Stimulated activated CD4-positive, alpha-beta T cell treated with anti-CD3 and anti-CD28 coated beads, Interleukin-15, amount 100 ng/mL, for 48 hours (primary cell): ENCODE results near the gene DEFB128.
"Not testable (repeated sequence)": the region's sequence is repeated elsewhere in the genome, so short reads cannot be mapped to it uniquely, and the experiment has no call there.

ENCODE experiments used
- DNase-seq, 2 donors: peaks; one replicate each; pipeline ENCODE4 v3.0.0-alpha.2; 2020; ENCODE audit warnings: low read depth in 2 of 2

DEFB128 gene

GRCh38 chr20:189611-190010 is at the start of gene DEFB128:
Gene DEFB128, minus strand, starts transcription at chr20:189711. Its CDS starts 88 bp downstream, at chr20:189623.
- DNase-seq, result no peak

GRCh38 chr20:237929-238328 is 48.4 kb upstream of the DEFB128 start:
- no peak for DNase-seq

DNA sequence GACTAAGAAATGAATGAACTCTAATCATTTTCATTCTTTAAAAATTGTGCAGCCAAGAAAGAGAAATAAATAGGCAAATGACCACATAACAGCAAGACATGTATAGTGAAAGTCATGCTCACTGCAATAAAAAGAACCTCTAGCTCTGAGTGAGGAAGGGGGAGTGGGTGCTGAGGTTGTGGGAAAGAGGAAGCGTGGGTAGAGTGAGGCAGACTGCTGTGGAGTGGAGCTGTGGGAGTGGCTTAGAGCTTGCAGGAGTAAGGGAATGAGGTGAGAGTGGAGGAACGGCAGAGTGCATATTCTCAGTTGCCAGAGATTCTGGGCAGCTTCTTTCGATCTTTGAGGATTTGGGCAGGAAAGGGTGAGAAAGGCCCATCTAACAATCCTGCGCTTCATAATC is 48.0 kb upstream of the DEFB128 start:
- DNase-seq, result peak in 1 of 2 donors; percentile 17

DNA sequence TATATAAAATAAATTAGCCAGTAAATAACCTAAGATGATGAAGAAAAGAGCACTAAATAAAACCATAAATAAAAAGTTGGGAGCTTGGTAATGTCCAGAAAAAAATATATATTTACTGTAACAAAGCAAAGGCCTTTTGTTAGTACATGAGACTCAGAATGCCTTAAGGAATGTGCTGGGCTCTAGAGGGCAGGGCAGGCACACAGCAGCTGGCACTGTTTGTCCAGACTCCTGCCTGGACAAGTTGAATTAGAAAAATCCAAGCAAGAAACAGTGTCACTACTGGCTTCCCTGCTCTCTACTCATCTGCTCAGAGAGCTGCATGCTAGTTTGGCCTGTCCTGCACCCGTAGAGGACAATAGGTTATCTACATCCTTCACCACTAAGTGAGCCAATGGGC is 46.4 kb upstream of the DEFB128 start:
- DNase-seq, result no peak

DNA sequence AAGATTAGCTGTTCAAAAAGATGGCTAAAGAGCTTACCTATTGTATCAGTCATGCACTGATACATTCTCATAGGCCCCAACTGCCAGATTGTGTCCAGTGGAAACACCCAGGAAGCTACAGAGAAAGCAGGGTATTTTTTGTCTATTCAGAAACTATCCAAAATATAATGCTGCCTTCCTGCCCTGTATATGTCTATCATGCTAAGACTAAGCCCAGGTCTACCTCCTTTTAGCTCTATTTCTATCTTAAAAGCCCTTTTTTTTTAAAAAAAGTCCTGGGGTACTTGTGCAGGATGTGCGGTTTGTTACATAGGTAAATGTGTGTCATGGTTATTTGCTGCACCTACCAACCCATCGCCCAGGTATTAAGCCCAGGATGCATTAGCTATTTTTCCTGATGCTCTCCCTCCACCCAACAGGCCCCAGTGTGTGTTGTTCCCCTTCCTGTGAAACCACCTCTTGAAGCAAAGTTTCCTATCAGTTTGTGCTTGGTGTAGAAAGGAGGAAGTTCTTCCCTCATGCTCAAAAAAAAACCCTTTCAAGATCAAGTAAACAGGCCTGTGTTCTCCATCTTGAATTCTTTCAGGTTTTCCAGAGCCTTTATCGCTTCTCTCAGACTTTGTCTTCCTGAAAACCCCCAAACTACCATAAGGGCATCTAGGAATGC is 38.1 kb upstream of the DEFB128 start:
- no peak for DNase-seq

- DNase-seq, result no peak
These were observed 37.4 kb upstream of the DEFB128 start, which contains the start of gene DEFB129 for GRCh38 chr20:226958-227357. Gene DEFB129, plus strand, starts transcription at chr20:227258. Its CDS starts 31 bp downstream, at chr20:227289.

- DNase-seq, result not testable (repeated sequence)
These were observed 36.4 kb upstream of the DEFB128 start for GRCh38 chr20:225879-226278.

DNA sequence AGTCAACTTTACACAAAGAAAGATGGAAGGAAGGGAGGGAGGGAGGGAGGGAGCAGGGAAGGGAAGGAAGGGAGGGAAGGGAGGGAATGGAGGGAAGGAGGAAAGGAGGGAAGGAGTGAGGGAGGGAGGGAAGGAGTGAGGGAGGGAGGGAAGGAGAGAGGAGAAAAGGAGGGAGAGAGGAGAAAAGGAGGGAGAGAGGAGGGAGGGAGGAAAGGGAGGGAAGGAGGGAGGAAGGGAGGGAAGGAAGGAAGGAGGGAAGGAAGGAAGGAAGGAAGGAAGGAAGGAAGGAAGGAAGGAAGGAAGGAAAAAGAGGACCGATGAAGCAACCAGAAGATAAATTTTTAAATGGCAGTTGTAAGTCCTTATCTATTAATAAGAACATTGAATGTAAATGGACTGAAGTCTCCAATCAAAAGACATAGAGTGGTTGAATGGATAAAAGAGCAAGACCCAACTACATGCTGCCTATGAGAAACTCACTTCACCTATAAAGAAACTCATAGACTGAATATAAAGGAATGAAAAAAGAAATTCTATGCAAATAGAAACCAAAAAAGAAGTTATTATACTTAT is 31.8 kb upstream of the DEFB128 start:
- no peak for DNase-seq

- DNase-seq, result no peak
These were observed 30.0 kb upstream of the DEFB128 start for GRCh38 chr20:219290-220115.

GRCh38 chr20:217266-217665 is 27.8 kb upstream of the DEFB128 start:
- DNase-seq, result no peak

GRCh38 chr20:215796-216195 is 26.3 kb upstream of the DEFB128 start:
- no peak for DNase-seq

DNA sequence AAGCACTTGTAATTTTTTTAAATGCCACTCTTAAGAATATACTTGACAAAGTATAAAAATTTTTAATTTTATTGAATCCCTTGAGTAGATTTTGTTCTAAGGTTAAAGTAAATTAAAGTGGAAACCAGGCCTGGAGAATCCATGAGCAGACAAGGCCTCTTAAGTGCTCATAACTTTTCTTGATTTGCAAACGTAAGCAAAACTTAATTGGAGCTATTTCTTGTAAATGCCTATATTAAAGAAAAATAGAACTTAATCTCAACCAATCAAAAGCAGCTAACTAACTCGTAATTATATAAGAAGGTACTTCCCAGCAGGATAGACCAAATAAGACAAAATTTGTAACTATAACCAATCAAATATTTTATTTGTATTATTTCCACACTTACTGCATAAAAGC is 24.9 kb upstream of the DEFB128 start:
- DNase-seq, result no peak

DNA sequence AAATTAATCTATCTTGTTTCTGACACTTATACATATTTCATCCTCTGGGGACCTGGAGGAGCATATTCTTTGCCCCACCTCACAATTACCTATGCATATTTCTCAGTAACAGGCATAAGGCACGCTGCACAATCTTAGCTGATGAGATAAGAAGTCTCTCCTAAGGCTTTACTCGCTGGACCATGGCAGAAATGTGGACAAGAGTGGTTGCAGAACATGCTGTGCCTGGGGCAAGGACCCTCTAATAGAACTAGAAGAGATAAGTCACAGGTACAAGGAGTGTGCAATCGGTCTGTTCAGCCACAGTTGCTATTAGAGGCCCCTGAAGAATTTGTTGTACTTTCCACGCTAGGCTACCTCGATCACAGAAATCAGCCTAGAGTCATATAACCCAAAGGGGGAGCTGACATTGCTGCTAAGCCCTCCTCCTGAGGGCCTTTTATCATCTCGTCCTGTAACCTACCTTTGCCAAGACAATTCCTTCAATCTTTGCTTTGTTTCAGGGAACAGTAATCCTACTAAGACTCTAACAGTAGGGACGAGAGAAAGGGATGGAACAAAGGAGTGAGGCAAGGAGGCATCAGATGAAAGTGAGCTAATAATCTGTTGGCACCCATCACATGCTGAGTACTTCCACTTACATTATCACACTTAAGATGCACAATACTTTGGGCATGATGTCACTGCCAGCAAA is 21.4 kb upstream of the DEFB128 start:
- DNase-seq, result no peak

DNA sequence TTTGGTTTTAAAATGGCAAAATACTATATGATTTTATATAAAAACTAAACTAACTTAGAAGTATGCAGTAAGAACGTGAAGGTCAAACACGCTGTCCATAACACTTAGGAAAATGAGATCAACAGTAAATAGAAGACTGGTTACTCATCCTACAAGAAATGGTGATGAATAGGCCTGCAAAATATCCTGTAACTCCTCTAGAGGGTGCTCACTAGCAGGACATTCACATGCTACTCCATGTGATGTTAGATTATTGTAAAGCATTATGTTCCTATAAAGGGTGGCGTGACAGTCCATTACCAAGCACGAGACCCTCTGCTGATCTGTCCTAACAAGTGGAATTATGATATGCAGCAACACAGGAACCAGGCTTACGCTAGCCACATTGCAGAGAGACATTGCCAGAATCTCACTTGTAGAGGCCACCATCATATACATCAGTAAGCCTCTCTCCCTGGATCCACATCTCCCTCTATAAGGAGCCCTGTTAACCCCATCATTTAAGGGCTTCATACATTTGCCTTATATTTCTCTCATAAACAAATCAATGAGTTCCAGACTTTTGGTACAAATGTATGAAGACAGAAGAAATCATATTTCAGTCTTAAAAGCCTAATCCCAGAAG is 19.5 kb upstream of the DEFB128 start:
- peak in 1 of 2 donors; percentile 3 for DNase-seq

- not testable (repeated sequence) for DNase-seq
These were observed 14.1 kb upstream of the DEFB128 start for GRCh38 chr20:203630-204029.

DNA sequence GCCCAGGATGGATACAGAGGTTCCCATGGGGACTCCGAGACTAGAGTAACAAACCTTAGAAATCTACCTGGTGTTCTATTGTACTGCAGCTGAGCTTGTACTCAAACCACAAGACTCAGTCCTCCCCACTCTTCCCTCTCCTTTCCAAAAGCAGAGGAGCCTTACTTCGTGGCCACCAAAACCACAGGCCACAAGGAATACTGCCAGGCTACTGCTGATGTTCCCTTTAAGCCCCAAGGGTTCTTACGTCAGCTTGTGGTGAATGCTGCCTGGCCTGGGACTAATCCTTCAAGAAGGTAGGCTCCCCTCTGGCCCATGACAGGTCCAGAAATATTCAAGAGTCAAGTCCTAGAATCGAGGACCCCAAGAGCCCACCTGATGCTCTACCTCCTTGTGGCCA is 10.5 kb upstream of the DEFB128 start:
- DNase-seq, result no peak

GRCh38 chr20:198225-198624 is 8.7 kb upstream of the DEFB128 start:
- no peak for DNase-seq

DNA sequence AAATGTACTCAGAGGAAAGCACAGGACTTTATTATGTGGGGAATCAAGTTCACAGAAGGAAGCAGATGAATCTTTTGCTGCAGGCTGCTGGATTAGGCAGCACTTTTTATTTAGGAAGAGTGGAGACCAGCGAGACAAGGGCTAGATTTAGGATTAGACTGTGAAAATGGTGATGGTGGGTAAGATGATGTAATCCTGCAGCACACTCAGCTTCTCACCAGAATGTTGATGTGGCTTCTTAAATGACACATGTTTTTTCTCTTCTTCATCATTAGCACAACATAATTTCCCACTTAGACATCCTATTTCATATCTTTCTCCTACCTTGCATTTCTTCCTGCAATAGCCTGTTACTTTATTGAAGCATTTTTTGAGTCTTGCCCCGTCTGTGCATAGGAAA is 1.8 kb downstream of the DEFB128 start:
- no peak for DNase-seq

- no peak for DNase-seq
These were observed 5.2 kb downstream of the DEFB128 start for GRCh38 chr20:184288-184687.

DNA sequence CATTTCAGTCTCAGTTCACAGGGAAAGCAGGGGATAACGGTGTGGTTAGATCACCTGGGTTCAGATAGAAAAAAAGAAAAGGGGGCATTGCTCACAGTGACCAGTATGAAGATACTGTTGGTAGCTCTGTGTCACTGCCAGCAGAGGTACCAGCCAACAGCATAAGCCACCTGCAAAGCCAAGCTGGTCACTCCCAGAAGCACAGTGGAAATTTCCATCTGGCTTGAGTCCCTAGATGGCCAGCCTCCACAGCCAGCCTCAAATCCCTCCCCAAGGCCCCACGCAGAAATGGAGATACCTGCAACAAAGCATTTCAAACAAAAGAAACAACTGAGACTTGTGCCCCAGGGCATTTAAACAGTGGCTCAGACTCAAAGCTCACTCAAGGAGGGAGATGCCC is 20.6 kb downstream of the DEFB128 start:
- no peak for DNase-seq

DNA sequence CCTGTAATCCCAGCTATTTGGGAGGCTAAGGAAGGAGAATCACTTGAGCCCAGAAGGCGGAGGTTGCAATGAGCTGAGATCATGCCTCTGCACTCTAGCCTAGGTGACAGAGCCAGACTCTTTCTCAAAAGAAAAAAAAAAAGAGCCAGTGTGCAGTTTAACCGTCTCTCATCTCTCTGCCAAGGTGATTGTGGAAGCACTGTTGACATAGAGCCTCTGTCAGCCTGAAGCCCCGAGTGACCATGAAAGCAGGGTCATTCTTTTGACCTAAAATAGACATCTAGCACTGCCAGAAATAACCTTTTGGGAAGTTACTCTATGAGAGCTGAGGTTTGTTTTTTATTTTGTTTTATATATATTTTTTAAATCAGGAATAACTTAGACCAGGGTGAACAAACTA is 24.9 kb downstream of the DEFB128 start:
- DNase-seq, result no peak

DNA sequence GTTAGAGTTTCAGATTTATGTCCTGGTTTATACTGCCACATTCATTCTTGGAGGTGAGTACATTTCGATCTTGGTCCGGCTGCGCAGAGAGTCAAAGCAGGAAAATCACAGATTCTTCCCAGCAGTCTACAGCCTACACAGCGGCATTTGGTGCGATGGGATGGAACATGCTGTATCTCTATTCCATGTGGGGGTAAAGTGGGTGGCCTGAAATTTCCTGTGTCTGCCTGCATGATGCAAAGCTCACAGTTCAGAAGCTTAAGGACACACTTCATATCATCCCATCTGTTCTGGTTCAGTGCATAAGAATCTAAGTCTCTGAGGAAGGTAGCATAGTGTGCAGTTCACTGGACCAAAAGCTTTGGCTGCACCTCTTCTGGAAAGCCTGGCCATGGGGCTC is 32.4 kb downstream of the DEFB128 start, which contains the start of gene DEFB127:
Gene DEFB127 (plus strand): TSS at position 301 of the 400 bp plus-strand sequence. CDS start 91 bp downstream, at position 392.
- no peak for DNase-seq
